Coronary artery (tissue), 2 donors: ENCODE data around the gene CALML3.

Source experiments
- DNase-seq: peaks from one replicate; pipeline ENCODE4 v3.0.0-alpha.2; 2017; ENCODE audit warnings: low spot score
- H3K27ac ChIP-seq, 2 donors: fragments of 200-600 bp; sonication (generic); one replicate each; pipeline ENCODE4 v1.5.1; 2016 to 2019
- H3K4me3 ChIP-seq: fragments of 200-600 bp; sonication (generic); 2 replicates; pipeline ENCODE4 v1.5.1; 2016; ENCODE audit warnings: mild to moderate bottlenecking, moderate library complexity
- TF ChIP-seq, protein P1 (sequence below): fragments of 200-600 bp; sonication (generic); IDR thresholded peaks from one replicate; pipeline ENCODE4 v1.5.1; 2019; ENCODE audit warnings: antibody characterized with exemption

CALML3 gene

DNA sequence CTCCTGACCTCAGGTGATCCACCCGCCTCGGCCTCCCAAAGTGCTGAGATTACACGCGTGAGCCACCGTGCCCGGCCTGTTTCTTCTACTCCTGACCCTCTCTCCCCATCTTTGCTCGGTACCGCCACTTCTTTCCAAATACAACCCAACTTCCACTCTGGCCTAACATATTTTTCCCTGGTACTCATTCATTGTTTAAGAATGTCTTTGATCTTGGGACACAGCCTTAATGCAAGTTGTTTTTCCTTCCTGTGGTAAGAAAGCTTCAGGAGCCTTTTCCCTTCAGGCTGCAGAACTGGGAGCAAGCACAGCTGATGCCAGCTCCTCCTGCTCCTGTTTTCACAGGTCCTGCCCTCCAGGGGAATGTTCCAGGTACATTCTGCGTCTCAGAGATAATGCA is 13.7 kb downstream of the CALML3 start:
- peak; percentile 22 for DNase-seq
- H3K4me3 ChIP-seq, result no peak overlapping the region
- no peak overlapping the region for H3K27ac ChIP-seq
- TF ChIP-seq, protein P1, sequence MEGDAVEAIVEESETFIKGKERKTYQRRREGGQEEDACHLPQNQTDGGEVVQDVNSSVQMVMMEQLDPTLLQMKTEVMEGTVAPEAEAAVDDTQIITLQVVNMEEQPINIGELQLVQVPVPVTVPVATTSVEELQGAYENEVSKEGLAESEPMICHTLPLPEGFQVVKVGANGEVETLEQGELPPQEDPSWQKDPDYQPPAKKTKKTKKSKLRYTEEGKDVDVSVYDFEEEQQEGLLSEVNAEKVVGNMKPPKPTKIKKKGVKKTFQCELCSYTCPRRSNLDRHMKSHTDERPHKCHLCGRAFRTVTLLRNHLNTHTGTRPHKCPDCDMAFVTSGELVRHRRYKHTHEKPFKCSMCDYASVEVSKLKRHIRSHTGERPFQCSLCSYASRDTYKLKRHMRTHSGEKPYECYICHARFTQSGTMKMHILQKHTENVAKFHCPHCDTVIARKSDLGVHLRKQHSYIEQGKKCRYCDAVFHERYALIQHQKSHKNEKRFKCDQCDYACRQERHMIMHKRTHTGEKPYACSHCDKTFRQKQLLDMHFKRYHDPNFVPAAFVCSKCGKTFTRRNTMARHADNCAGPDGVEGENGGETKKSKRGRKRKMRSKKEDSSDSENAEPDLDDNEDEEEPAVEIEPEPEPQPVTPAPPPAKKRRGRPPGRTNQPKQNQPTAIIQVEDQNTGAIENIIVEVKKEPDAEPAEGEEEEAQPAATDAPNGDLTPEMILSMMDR, result no peak

DNA sequence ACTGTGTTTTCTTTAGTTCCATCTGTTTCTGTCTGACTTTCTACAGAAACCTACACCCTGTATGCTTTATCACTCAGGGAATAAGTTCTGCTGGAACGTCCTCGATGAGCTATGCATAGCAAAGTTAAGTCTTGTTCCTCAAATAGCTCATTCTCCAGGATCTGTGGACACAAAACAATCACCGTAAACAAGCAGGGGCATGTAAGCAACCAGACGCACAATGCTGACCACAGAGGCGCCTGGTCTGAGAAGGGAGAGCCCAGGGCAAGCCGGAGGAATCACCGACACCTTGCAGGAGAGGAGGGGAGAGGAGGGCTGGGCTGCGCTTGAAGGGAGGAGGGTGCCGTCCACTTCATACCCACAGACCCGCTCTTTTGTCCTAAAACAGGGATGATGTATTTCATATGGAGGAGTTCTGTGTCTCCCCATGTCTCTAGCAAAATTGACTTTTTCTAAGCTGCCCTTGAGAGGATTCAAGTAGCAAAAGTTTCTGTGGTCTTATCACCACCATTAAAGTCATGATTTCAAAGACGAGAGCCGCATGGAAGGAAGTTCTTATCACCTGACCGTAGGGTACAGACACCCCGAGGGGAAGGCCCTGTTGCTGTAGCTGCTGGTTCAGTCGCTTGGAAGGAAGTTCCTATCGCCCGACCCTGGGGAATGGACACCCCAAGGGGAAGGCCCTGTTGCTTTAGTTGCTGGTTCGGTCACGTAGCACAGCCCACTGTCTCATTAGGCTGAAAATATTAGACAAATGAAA is 14.3 kb downstream of the CALML3 start:
- no peak overlapping the region for H3K27ac ChIP-seq
- H3K4me3 ChIP-seq, result no peak overlapping the region
- TF ChIP-seq, protein P1, result no peak
- DNase-seq, result peak; percentile 21

DNA sequence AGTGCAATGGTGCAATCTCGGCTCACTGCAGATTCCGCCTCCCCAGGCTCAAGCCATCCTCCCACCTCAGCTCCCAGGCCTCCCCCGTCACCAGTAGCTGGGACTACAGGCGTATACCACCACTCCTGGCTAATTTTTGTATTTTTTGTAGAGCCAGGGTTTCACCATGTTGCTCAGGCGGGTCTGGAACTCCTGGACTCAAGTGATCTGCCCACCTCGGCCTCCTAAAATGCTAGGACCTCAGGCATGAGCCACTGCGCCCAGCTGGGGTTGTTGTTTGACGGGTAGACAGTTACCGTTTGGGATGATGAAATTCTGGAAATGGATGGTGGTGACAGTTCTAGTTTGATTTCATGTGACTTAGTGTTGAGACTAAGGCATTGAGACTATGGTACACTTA is 15.3 kb downstream of the CALML3 start:
- no peak overlapping the region for H3K27ac ChIP-seq
- TF ChIP-seq, protein P1, result no peak
- peak; percentile 33 for DNase-seq
- no peak overlapping the region for H3K4me3 ChIP-seq

DNA sequence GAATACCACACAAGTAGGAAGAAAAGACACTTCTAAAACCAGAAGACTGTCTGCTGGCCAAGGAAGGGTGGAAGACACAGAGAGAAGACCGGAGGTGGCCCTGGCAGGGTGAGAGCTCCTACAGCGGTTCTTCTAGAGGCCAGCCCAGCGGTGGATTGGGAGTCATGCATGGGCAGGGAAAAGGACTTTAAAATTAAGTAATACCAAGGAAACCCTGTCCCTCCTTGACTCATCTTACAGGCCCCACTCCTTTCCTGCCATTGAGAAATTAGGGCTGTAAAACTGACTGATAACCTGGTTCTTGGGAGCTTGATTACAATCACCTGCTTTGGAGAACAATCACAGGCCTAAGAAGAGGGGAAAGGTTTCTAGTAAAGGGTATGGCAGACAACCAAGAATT is 16.1 kb downstream of the CALML3 start:
- DNase-seq, result peak; percentile 26
- TF ChIP-seq, protein P1, result no peak
- Histone ChIP-seq H3K4me3 (no peak overlapping the region), H3K27ac (no peak overlapping the region)

DNA sequence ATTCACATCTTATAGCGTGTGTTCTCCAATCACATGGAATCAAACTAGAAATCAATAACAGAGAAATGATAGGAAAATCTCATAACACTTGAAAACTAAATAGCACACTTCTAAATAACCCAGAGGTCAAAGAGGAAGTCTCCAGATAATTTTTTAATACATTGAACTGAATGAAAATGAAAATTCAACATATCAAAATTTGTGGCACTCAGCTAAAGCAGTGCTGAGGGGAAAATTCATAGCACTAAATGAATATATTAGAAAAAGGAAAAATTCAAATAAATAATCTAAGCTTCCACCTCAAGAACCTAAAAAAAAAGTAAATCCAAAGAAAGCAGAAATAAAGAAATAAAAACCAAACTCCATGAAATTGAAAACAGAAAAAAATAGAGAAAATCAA is 17.3 kb downstream of the CALML3 start:
- DNase-seq, result no peak
- H3K27ac ChIP-seq, result no peak overlapping the region
- TF ChIP-seq, protein P1, result no peak
- no peak overlapping the region for H3K4me3 ChIP-seq

DNA sequence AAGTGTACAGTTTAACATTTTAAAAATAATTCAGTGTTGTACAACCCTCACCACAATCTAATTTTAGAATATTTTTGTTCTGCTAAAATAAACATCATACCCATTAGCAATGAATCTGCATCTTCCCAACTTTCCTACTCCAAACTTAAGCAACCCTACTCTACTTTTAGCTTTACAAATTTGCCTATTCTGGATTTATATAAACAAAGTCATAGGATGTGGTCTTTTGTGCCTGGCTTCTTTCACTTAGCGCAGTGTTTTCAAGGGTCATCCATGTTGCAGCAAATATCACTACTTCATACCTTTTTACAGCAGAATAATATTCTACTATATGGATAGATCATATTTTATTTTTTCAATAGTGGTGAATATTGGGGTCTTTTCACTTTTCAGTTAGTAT is 18.9 kb downstream of the CALML3 start:
- no peak for DNase-seq
- peak overlapping the region in 1 of 2 donors; percentile 83 for H3K27ac ChIP-seq
- TF ChIP-seq, protein P1, result no peak

DNA sequence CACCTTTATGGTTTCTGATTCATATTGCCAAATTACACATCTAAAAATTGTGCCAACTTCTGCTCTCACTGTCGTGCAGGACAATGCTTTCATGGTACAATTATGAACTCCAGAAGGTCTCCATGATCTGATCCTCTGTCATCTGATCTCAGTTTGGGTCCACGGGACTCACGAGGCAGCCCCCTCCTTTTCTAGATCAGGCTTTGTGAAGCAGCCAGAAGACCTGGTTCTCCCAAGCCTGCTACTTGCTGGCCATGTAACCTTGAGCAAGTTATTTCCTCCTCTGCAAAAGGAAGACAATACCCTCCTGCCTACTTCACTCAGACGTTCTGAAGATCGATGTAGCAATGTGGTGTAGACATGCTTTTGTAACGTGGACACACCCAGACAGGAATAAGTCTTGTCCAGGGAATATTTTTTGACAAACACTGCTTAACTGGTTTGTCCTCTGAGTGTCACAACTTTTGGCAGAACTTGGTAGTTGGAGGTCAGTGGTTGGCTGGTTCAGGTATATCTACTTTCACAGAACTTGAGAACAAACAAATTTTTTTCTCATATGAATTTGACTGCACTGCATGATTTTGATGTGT is 19.6 kb downstream of the CALML3 start:
- TF ChIP-seq, protein P1, result no peak
- Histone ChIP-seq H3K27ac (peak overlapping the region in 1 of 2 donors; percentile 83), H3K4me3 (no peak overlapping the region)
- DNase-seq, result peak; percentile 19

More for the DNA sequence above, 18.9 kb downstream of the CALML3 start:
- no peak overlapping the region for H3K4me3 ChIP-seq
